ENCODE results near the gene B4GALNT4.

The B4GALNT4 gene

DNA sequence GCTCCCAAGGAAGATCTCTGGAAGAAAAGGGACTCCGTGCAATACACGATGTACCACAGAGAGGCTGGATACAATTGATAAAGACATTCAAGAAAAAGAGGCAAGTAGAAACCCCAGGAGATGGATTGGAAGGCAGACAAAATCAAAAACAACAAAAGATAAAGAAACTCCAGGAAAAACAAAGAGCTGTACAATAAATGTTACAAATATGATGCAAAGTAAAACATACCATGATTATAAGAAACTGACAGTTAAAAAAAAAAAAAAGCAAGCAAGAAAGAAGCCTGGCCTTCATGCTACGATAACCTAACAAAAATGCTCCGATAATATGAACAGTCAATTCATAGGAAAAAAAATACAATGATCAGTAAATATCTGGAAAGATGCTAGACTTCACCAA is 56.0 kb downstream of the B4GALNT4 start:
- DNase-seq: no peak

DNA sequence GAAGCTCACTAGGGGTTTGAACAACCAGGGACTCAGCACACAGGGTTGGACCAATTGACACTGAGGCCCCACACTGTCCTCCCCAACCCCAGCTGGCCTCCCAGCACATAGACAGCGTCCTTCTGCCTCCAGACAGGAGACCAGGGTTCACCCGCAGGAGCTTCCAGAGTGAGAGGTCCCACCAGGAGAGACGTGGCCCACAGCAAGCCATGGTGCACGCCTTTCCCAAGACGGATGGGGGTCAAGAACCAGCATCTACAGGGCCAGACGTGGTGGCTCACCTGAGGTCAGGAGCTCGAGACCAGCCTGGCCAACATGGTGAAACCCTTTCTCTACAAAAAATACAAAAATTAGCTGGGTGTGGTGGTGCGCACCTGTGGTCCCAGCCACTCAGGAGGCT is 57.6 kb downstream of the B4GALNT4 start:
- no peak for DNase-seq

DNA sequence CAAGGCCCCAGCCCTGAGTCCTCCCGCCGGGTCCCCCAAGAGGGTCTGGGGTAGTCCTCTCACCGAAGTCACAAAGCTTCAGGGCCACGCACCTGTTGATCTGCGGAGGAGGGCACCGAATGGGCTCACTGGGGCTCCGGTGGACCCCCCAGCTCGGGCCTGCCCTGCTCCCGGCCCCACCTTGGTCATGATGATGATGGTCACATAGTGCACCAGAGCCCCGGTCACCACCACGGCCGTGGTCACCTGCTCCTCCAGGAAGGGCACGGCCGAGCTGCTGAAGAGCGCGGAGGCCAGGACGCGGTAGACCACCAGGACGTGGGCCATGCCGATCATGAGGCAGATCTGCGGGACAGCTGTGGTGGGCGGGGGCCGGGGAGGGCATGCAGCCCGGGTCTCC is 59.0 kb downstream of the B4GALNT4 start:
- no peak for DNase-seq

DNA sequence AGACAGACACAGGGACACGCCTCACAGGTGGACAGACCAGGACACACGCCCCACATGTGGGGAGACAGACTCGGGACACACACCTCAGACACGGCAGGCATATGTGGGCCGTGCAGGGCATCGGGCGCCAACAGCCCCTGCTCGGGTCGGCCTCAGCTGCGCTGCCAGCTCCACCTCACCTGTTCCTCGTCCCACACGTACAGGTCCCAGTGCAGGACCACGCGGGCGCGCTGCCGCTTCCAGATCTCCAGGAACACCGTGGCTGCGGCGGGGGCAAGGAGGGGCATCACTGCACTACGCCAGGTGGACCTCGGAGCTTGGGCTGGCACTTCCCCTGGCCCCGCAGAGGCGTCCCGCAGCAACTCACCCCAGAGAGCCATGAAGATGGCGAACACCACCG is 60.1 kb downstream of the B4GALNT4 start:
- DNase-seq: no peak

DNA sequence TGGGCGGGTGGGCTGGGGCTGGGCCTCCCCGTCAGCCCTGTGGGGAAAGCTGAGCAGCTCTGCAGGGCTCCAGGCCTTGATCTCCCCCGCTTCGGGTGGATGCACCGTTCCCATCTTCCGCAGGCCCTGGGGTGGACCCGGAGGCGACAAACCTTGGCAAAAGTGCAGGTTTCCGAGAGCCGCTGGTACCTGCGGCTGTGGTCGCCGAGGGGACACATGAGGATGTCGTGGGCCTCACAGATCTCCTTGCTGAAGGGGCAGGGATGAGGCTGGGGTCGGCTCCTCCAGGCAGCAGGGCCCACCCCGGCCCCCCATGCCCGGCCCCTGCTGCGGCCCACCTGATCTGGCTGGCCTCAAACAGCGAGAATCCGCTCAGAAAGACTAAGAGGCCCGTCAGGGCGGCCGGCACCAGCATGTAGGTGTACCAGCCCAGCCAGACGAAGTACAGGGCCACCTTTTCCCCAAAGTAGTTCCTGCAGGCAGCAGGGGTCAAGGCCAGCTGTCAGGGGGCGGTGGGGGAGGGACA is 60.7 kb downstream of the B4GALNT4 start:
- DNase-seq: no peak

Data from stimulated activated CD4-positive, alpha-beta T cell treated with anti-CD3 and anti-CD28 coated beads, Interleukin-2, amount 100 ng/mL, for 48 hours (primary cell).